ENCODE results near the gene CDC42BPA. TPM values are rescaled to one million over a fixed set of nuclear protein-coding genes. Genes with fewer than 3 reads are reported as not detected.

The CDC42BPA gene
- total RNA-seq, 2 donors from 2014 or later, result 30.0 to 34.3 TPM

- no peak overlapping the region for H3K4me3 ChIP-seq (ENCODE audit: low read length)
- TF ChIP-seq CTCF (conservative IDR thresholded peaks at IDR 0.05), result no peak
- peaks cover 8% of the 10 kb centered on the region for H3K4me1 Mint-ChIP-seq
- no peaks in the 10 kb centered on the region for H3K4me1 ChIP-seq (ENCODE audit: control insufficient read depth, insufficient read depth, low read length)
- WGBS, 2 experiments (ENCODE audit: insufficient coverage in 1 of 2, insufficient read length in 1 of 2), result 92% methylated on average over 1 of the region's 1 CpG; no CpG with 5 or more reads in 1 of the 2 experiments
- no peak overlapping the region for H3K9ac ChIP-seq (ENCODE audit: extremely low read depth, low read length, poor library complexity, severe bottlenecking)
- no peaks in the 10 kb centered on the region for H3K27me3 Mint-ChIP-seq (ENCODE audit: insufficient read depth)
- H3K4me3 Mint-ChIP-seq, result no peak overlapping the region
- H3K27ac ChIP-seq (ENCODE audit: low read depth, low read length), result no peak overlapping the region
- H3K36me3 ChIP-seq (ENCODE audit: control insufficient read depth, insufficient read depth, low read length), result no peaks in the 10 kb centered on the region
- H3K27ac Mint-ChIP-seq, result no peak overlapping the region
- no peaks in the 10 kb centered on the region for H3K36me3 Mint-ChIP-seq (ENCODE audit: low read depth)
- no peaks in the 10 kb centered on the region for H3K9me3 ChIP-seq (ENCODE audit: control insufficient read depth, low read length)
- no peaks in the 10 kb centered on the region for H3K27me3 ChIP-seq (ENCODE audit: control insufficient read depth, insufficient read depth, low read length, poor library complexity, severe bottlenecking)
- no peak for DNase-seq
- no peaks in the 10 kb centered on the region for H3K9me3 Mint-ChIP-seq
Measured at GRCh38 chr1:227362039-227362438, 43.7 kb upstream of the CDC42BPA start.

DNA sequence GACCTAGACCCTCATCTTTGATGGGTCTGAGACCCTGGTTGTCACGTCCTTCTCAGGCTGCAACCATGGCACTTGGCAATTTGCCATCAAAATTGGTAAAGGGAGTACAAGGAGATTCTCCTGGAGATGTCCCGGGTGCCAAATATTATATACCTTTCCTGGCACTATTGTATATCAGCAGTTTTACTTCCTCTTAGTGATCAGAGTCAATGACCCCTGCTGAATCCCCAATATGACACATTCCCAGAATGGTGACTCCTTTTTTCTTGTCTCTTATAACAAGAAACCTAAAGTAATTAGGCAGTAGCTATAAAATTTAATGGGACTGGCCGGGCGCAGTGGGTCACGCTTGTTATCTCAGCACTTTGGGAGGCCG is 39.6 kb upstream of the CDC42BPA start:
- Histone ChIP-seq H3K9ac (ENCODE audit: extremely low read depth, low read length, poor library complexity, severe bottlenecking) (no peak overlapping the region), H3K27ac (ENCODE audit: low read depth, low read length) (no peak overlapping the region), H3K27me3 (ENCODE audit: control insufficient read depth, insufficient read depth, low read length, poor library complexity, severe bottlenecking) (no peaks in the 10 kb centered on the region), H3K4me3 (ENCODE audit: low read length) (no peak overlapping the region), H3K4me1 (ENCODE audit: control insufficient read depth, insufficient read depth, low read length) (no peaks in the 10 kb centered on the region), H3K36me3 (ENCODE audit: control insufficient read depth, insufficient read depth, low read length) (no peaks in the 10 kb centered on the region), H3K9me3 (ENCODE audit: control insufficient read depth, low read length) (no peaks in the 10 kb centered on the region)
- Mint-ChIP-seq H3K36me3 (ENCODE audit: low read depth) (no peaks in the 10 kb centered on the region), H3K27me3 (ENCODE audit: insufficient read depth) (peaks cover 9% of the 10 kb centered on the region), H3K27ac (peak overlapping the region; percentile 50), H3K4me3 (no peak overlapping the region), H3K4me1 (peaks cover 16% of the 10 kb centered on the region), H3K9me3 (no peaks in the 10 kb centered on the region)
- no peak for TF ChIP-seq CTCF (conservative IDR thresholded peaks at IDR 0.05)
- DNase-seq, result no peak
- 97 to 100% methylated on average over 3 to 6 of the region's 6 CpGs for WGBS, 2 experiments (ENCODE audit: insufficient coverage in 1 of 2, insufficient read length in 1 of 2)

GRCh38 chr1:227357171-227357926 is 39.1 kb upstream of the CDC42BPA start:
- Mint-ChIP-seq H3K27ac (peak overlapping the region; percentile 93), H3K4me1 (peaks cover 16% of the 10 kb centered on the region), H3K27me3 (ENCODE audit: insufficient read depth) (peaks cover 9% of the 10 kb centered on the region), H3K36me3 (ENCODE audit: low read depth) (no peaks in the 10 kb centered on the region), H3K9me3 (no peaks in the 10 kb centered on the region), H3K4me3 (no peak overlapping the region)
- Histone ChIP-seq H3K27ac (ENCODE audit: low read depth, low read length) (no peak overlapping the region), H3K9ac (ENCODE audit: extremely low read depth, low read length, poor library complexity, severe bottlenecking) (no peak overlapping the region), H3K9me3 (ENCODE audit: control insufficient read depth, low read length) (no peaks in the 10 kb centered on the region), H3K36me3 (ENCODE audit: control insufficient read depth, insufficient read depth, low read length) (no peaks in the 10 kb centered on the region), H3K4me3 (ENCODE audit: low read length) (no peak overlapping the region), H3K4me1 (ENCODE audit: control insufficient read depth, insufficient read depth, low read length) (no peaks in the 10 kb centered on the region), H3K27me3 (ENCODE audit: control insufficient read depth, insufficient read depth, low read length, poor library complexity, severe bottlenecking) (no peaks in the 10 kb centered on the region)
- TF ChIP-seq CTCF (conservative IDR thresholded peaks at IDR 0.05), result no peak
- 64 to 67% methylated on average over 5 to 7 of the region's 7 CpGs for WGBS, 2 experiments (ENCODE audit: insufficient coverage in 1 of 2, insufficient read length in 1 of 2)
- DNase-seq, result peak; percentile 83
